WI38 (cell line): Measurements from ENCODE around the gene UBR7.
A peak's percentile ranks its signal among the peaks of the same experiment; 100 is the strongest.
"Not testable (repeated sequence)": the region's sequence is repeated elsewhere in the genome, so short reads cannot be mapped to it uniquely, and the experiment has no call there.

ENCODE experiments used
- H3K4me3 ChIP-seq: 2 replicates; pipeline ENCODE4 v1.5.1; 2011; ENCODE audit warnings: low read depth, mild to moderate bottlenecking, control low read depth, low read length
- TF ChIP-seq, protein P1 (sequence below): IDR thresholded peaks from 2 replicates; pipeline ENCODE4 v1.5.1; 2012; ENCODE audit warnings: low read depth, mild to moderate bottlenecking, control low read depth, low read length

Gene UBR7, protein sequence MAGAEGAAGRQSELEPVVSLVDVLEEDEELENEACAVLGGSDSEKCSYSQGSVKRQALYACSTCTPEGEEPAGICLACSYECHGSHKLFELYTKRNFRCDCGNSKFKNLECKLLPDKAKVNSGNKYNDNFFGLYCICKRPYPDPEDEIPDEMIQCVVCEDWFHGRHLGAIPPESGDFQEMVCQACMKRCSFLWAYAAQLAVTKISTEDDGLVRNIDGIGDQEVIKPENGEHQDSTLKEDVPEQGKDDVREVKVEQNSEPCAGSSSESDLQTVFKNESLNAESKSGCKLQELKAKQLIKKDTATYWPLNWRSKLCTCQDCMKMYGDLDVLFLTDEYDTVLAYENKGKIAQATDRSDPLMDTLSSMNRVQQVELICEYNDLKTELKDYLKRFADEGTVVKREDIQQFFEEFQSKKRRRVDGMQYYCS

DNA sequence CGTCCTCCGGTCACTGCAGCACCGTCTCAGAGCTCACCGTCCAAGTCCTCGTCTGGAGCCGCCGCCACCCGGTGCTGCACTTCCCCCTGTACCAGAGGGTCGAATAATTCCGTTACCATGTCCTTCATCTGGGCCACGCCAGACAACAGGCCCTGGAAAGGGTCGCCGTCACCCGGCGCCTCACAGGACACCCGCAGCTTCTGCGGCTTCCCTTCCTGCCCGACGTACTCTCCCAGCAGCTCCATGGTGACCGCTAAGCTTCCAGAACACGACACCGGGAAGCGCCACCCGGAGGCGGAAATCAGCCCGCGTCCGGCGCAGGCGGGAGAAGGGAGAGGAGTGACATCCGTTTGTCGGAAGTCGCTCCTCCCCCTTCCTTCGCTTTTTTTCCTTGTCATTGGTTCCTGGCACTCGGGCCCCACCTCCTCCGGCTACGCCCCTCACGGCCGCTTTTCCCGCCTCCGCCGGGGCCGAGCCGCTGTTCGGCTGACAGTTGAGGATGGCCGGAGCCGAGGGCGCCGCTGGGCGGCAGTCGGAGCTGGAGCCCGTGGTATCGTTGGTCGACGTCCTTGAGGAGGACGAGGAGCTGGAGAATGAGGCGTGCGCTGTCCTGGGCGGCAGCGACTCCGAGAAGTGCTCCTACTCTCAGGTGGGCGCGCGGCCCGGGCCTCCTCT is at the start of gene UBR7, which contains the start of gene GON7:
Gene UBR7 (plus strand): TSS at position 464 of the 675 bp plus-strand sequence. CDS start 36 bp downstream, at position 500.
Gene GON7 (minus strand): TSS at position 273 of the 675 bp plus-strand sequence. CDS start 28 bp downstream, at position 245.
- peak within 1 kb of the TSS; percentile 90 for H3K4me3 ChIP-seq
- TF ChIP-seq, protein P1, sequence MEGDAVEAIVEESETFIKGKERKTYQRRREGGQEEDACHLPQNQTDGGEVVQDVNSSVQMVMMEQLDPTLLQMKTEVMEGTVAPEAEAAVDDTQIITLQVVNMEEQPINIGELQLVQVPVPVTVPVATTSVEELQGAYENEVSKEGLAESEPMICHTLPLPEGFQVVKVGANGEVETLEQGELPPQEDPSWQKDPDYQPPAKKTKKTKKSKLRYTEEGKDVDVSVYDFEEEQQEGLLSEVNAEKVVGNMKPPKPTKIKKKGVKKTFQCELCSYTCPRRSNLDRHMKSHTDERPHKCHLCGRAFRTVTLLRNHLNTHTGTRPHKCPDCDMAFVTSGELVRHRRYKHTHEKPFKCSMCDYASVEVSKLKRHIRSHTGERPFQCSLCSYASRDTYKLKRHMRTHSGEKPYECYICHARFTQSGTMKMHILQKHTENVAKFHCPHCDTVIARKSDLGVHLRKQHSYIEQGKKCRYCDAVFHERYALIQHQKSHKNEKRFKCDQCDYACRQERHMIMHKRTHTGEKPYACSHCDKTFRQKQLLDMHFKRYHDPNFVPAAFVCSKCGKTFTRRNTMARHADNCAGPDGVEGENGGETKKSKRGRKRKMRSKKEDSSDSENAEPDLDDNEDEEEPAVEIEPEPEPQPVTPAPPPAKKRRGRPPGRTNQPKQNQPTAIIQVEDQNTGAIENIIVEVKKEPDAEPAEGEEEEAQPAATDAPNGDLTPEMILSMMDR: no peak

- not testable (repeated sequence) for H3K4me3 ChIP-seq
These were observed 48.7 kb upstream of the UBR7 start for GRCh38 chr14:93158349-93158748.

- not testable (repeated sequence) for H3K4me3 ChIP-seq
These were observed 47.3 kb upstream of the UBR7 start for GRCh38 chr14:93159625-93160352.

DNA sequence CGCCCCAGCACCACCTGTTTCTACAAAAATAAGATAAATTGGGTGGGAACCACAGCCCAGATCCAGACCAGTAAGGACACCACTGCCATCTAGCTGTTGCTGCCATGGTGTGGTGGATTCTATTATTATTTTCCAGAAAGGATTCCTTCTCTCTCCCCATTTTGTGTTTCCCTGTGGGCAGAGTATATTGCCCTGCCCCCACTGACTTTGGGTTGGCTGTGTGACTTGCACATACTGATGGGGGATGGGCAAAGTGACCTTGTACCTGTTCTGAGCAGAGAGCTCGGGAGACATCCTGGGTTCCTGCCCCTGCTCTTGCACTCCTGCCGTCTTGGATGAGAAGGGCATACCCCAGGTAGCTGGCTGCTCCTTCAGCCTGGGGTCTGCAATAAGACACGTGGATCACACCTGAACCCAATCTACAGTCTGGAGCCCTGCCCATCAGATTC is 46.7 kb upstream of the UBR7 start:
- TF ChIP-seq, protein P1: 0 out of 2 replicates have a peak, but pooled peaks have one; percentile 14
- H3K4me3 ChIP-seq: no peak overlapping the region

- TF ChIP-seq, protein P1: no peak
- H3K4me3 ChIP-seq: no peak overlapping the region
These were observed 45.6 kb upstream of the UBR7 start for GRCh38 chr14:93161411-93161940.

DNA sequence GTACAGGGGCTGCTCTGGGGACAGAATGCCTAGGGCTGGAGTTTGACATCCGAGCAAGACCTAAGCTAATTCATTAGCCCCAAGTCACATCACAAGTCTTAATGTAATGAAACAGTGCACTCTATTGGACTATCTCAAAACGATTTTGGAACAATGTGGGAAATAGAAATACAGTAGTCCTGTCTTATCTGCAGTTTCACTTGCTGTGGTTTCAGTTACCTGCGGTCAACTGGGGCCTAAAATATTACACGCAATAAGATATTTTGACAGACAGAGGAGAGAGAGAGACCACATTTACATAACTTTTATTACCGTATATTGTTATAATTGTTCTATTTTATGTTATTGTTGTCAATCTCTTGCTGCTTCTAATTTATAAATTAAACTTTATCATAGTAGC is 43.5 kb upstream of the UBR7 start:
- no peak overlapping the region for H3K4me3 ChIP-seq
- TF ChIP-seq, protein P1: no peak

- not testable (repeated sequence) for H3K4me3 ChIP-seq
These were observed 41.5 kb upstream of the UBR7 start for GRCh38 chr14:93165271-93166265.

GRCh38 chr14:93168610-93169009 is 38.4 kb upstream of the UBR7 start:
- H3K4me3 ChIP-seq: not testable (repeated sequence)

DNA sequence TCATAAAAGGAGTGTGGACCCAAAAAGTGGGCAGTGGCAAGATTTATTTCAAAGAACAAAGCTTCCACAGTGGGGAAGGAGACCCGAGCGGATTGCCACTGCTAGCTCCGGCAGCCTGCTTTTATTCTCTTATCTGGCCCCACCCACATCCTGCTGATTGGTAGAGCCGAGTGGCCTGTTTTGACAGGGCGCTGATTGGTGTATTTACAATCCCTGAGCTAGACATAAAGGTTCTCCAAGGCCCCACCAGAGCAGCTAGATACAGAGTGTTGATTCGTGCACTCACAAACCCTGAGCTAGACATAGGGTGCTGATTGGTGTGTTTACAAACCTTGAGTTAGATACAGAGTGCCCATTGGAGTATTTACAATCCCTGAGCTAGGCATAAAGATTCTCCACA is 37.4 kb upstream of the UBR7 start:
- not testable (repeated sequence) for H3K4me3 ChIP-seq

- H3K4me3 ChIP-seq: not testable (repeated sequence)
These were observed 36.9 kb upstream of the UBR7 start for GRCh38 chr14:93170141-93170540.
